PC-9 (cell line): Measurements from ENCODE around the gene RTN1. TPM values are rescaled to one million over a fixed set of nuclear protein-coding genes. Genes with fewer than 3 reads are reported as not detected.
A peak's percentile ranks its signal among the peaks of the same experiment; 100 is the strongest.

Experiments
- BruUV-seq: library from RNA; stranded (reverse); fragments of 400-500 nt; replicated peaks from 2 replicates; lab custom pipeline; 2021; lab: Mats Ljungman, UMichigan
- CTCF ChIA-PET: fragments of 300-600 bp; sonication (Branson Sonifier 250); formaldehyde crosslinking; loops from one replicate; lab custom pipeline; 2022; ENCODE audit warnings: antibody characterized with exemption; lab: Charles Lee
- POLR2A ChIA-PET: fragments of 300-600 bp; sonication (Branson Sonifier 250); formaldehyde crosslinking; loops from one replicate; lab custom pipeline; 2022; ENCODE audit warnings: antibody characterized with exemption; ENCODE audit not compliant: unreplicated experiment; lab: Charles Lee
- DNase-seq, 2 experiments: peaks; one replicate each; pipeline versions ENCODE4 v3.0.0 to v3.0.0-alpha.2; 2015 to 2022; ENCODE audit warnings: mixed read lengths in 1 of 2
- H2AFZ ChIP-seq: fragments of 200-600 bp; sonication (generic); 2 replicates; pipeline ENCODE4 v1.8.1; 2017; ENCODE audit warnings: antibody characterized with exemption
- H3F3A ChIP-seq: fragments of 200-600 bp; sonication (generic); 2 replicates; pipeline ENCODE4 v1.8.1; 2017; ENCODE audit warnings: antibody characterized with exemption, mild to moderate bottlenecking, low read depth; ENCODE audit not compliant: insufficient read depth
- H3K27ac ChIP-seq: fragments of 200-600 bp; sonication (generic); 2 replicates; pipeline ENCODE4 v1.6.1; 2016; ENCODE audit warnings: mixed run types
- H3K27me3 ChIP-seq: fragments of 200-600 bp; sonication (generic); 2 replicates; pipeline ENCODE4 v1.6.1; 2016; ENCODE audit warnings: low read depth, mixed run types; ENCODE audit not compliant: insufficient read depth
- H3K36me3 ChIP-seq: fragments of 200-600 bp; sonication (generic); 2 replicates; pipeline ENCODE4 v1.6.1; 2016; ENCODE audit warnings: low read depth, mixed run types
- H3K4me1 ChIP-seq: fragments of 200-600 bp; sonication (generic); replicated peaks from 2 replicates; pipeline ENCODE4 v1.6.1; 2016; ENCODE audit warnings: mixed run types; ENCODE audit not compliant: insufficient read depth
- H3K4me2 ChIP-seq: fragments of 200-600 bp; sonication (generic); 2 replicates; pipeline ENCODE4 v1.6.1; 2017; ENCODE audit warnings: mixed run types
- H3K4me3 ChIP-seq: fragments of 200-600 bp; sonication (generic); 2 replicates; pipeline ENCODE4 v1.6.1; 2016; ENCODE audit warnings: mixed run types
- H3K79me2 ChIP-seq: fragments of 200-600 bp; sonication (generic); 2 replicates; pipeline ENCODE4 v1.6.1; 2017; ENCODE audit warnings: low read depth, mixed run types
- H3K9me2 ChIP-seq: fragments of 200-600 bp; sonication (generic); 2 replicates; pipeline ENCODE4 v1.8.1; 2017; ENCODE audit warnings: mild to moderate bottlenecking; ENCODE audit not compliant: insufficient read depth
- H3K9me3 ChIP-seq: fragments of 200-600 bp; sonication (generic); 2 replicates; pipeline ENCODE4 v1.8.1; 2016; ENCODE audit warnings: low read depth; ENCODE audit not compliant: insufficient read depth
- H4K20me1 ChIP-seq: fragments of 200-600 bp; sonication (generic); 2 replicates; pipeline ENCODE4 v1.8.1; 2017; ENCODE audit not compliant: insufficient read depth
- EZH2 ChIP-seq: fragments of 200-600 bp; sonication (generic); IDR thresholded peaks from 2 replicates; pipeline ENCODE4 v1.8.0; 2017; ENCODE audit warnings: antibody characterized with exemption, low read depth
- intact Hi-C: fragments of 100-400 bp; cut with micrococcal nuclease; formaldehyde crosslinking; loops from one replicate; pipeline ENCODE4 v1.10.0; 2022; ENCODE audit not compliant: unreplicated experiment
- total RNA-seq: library from RNA; stranded (reverse); gene quantifications from 2 replicates; pipeline ENCODE4 v1.2.3, GENCODE V29; 2021
- TF ChIP-seq, protein P1 (sequence below): fragments of 200-600 bp; sonication (generic); conservative IDR thresholded peaks from 2 replicates; pipeline ENCODE4 v1.6.1; 2017; ENCODE audit warnings: mixed run types, antibody characterized with exemption, mild to moderate bottlenecking, moderate library complexity

The RTN1 gene
- total RNA-seq, 1 experiment from 2014 or later: not detected

- Histone ChIP-seq H3K4me1 (no peaks in the 10 kb centered on the region), H3K9me2 (no peaks in the 10 kb centered on the region; the same call in 1 of the 2 replicates), H3K4me3 (no peak overlapping the region), H3F3A (no peaks in the 10 kb centered on the region), H3K27ac (no peak overlapping the region), H3K9me3 (no peaks in the 10 kb centered on the region; the same call in 1 of the 2 replicates), H4K20me1 (no peaks in the 10 kb centered on the region), H3K27me3 (no peaks in the 10 kb centered on the region), H3K79me2 (no peaks in the 10 kb centered on the region), H3K36me3 (no peaks in the 10 kb centered on the region), H3K4me2 (no peak overlapping the region), H2AFZ (no peak overlapping the region)
- ChIA-PET POLR2A (no interaction called here), CTCF (no interaction called here)
- BruUV-seq: no TSS peak
- TF ChIP-seq, protein P1, sequence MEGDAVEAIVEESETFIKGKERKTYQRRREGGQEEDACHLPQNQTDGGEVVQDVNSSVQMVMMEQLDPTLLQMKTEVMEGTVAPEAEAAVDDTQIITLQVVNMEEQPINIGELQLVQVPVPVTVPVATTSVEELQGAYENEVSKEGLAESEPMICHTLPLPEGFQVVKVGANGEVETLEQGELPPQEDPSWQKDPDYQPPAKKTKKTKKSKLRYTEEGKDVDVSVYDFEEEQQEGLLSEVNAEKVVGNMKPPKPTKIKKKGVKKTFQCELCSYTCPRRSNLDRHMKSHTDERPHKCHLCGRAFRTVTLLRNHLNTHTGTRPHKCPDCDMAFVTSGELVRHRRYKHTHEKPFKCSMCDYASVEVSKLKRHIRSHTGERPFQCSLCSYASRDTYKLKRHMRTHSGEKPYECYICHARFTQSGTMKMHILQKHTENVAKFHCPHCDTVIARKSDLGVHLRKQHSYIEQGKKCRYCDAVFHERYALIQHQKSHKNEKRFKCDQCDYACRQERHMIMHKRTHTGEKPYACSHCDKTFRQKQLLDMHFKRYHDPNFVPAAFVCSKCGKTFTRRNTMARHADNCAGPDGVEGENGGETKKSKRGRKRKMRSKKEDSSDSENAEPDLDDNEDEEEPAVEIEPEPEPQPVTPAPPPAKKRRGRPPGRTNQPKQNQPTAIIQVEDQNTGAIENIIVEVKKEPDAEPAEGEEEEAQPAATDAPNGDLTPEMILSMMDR: peak; percentile 65
- no peak for TF ChIP-seq EZH2
- intact Hi-C loops: loop anchor here (10.0 kb wide), 1 partner anchor 894 kb away; no protein-coding TSS in a partner anchor
- DNase-seq: no peak
Observed at GRCh38 chr14:59918824-59919569, 48.4 kb upstream of the RTN1 start.

DNA sequence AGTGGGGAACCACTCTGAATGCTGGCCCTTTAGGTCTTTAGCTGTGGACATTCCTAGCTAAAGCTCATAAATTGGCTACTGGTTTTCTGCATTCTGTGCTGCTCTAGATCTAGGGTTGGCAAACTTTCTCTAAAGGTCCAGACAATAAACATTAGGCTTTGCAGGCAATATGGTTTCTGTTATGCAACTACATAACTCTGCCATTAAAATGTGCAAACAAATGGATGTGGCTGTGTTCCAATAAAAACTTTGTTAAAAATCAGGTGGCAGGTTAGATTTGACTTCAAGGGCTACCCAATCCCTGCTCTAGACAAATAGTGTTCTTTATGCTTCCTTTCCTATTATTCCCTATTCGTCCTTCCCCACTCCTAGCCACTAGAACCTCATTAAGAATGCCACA, 42.6 kb upstream of the RTN1 start:
- no peaks in the 10 kb centered on the region; the same call in 1 of the 2 replicates for H3K9me3 ChIP-seq
- no peaks in the 10 kb centered on the region for H3F3A ChIP-seq
- no peaks in the 10 kb centered on the region for H3K36me3 ChIP-seq
- TF ChIP-seq EZH2: no peak
- TF ChIP-seq, protein P1: no peak
- no peaks in the 10 kb centered on the region for H3K27me3 ChIP-seq
- BruUV-seq: no TSS peak
- intact Hi-C loops: loop anchor here (10.0 kb wide), 1 partner anchor 888 kb away; no protein-coding TSS in a partner anchor
- no peaks in the 10 kb centered on the region for H3K79me2 ChIP-seq
- H4K20me1 ChIP-seq: no peaks in the 10 kb centered on the region
- H3K4me3 ChIP-seq: no peak overlapping the region
- H3K4me1 ChIP-seq: no peaks in the 10 kb centered on the region
- no peak overlapping the region for H2AFZ ChIP-seq
- ChIA-PET CTCF (no interaction called here), POLR2A (no interaction called here)
- H3K4me2 ChIP-seq: no peak overlapping the region
- no peaks in the 10 kb centered on the region; the same call in 1 of the 2 replicates for H3K9me2 ChIP-seq
- no peak overlapping the region for H3K27ac ChIP-seq
- no peak for DNase-seq

DNA sequence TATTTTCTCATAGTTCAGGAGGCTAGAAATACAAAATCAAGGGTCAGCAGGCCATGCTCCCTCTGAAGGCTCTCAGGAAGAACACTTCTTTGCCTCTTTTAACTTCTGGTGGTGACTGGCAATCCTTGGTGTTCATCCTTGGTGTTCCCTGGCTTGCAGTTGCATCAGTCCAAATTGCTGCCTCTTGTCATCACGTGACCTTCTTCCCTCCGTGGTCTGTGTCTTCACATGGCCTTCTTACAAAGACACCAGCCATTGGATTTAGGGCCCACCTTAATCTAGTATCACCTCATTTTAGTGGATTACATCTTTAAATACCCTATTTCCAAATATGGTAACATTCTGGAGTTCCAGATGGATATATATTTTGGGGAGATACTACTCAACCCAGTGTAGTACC, 41.9 kb upstream of the RTN1 start:
- ChIA-PET POLR2A (interaction anchor here (0.6 kb wide), 1 partner anchor 116 kb away, joined by 5 read pairs; no protein-coding TSS in a partner anchor), CTCF (no interaction called here)
- Histone ChIP-seq H3K36me3 (no peaks in the 10 kb centered on the region), H3K9me3 (no peaks in the 10 kb centered on the region; the same call in 1 of the 2 replicates), H3K27me3 (no peaks in the 10 kb centered on the region), H4K20me1 (no peaks in the 10 kb centered on the region), H3K4me3 (no peak overlapping the region), H3F3A (no peaks in the 10 kb centered on the region), H2AFZ (no peak overlapping the region), H3K4me2 (no peak overlapping the region), H3K4me1 (no peaks in the 10 kb centered on the region), H3K27ac (no peak overlapping the region), H3K9me2 (no peaks in the 10 kb centered on the region; the same call in 1 of the 2 replicates), H3K79me2 (no peaks in the 10 kb centered on the region)
- BruUV-seq: no TSS peak
- TF ChIP-seq, protein P1: no peak
- no peak for TF ChIP-seq EZH2
- intact Hi-C loops: loop anchor here (10.0 kb wide), 1 partner anchor 888 kb away; no protein-coding TSS in a partner anchor
- DNase-seq: no peak
